ENCODE results near the gene TNIP1. TPM values are rescaled to one million over a fixed set of nuclear protein-coding genes. Genes with fewer than 3 reads are reported as not detected.

The TNIP1 gene
- total and polyA plus RNA-seq, 3 donors from 2014 or later, result 43.5 to 58.3 (median 48.4) TPM

DNA sequence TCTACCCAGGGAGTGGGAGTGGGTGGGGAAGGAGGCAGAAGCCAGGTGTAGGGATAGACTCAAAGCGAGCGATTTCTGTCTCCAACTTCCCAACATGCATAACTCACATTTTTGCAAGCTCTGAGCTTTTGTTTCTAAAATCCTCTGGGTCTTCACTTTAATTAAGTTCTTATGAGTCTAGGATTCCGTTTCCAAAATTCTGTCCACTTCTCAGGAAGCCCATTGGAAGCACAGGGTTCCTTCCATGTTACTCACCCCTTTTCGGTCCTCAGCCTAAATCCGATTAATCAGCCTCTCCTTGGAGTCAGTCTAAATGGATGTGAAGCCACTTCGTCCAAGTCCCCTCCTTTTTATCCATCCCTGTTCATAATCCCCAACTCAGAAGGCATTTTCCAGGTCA is 59.1 kb downstream of the TNIP1 start:
- no peak for TF ChIP-seq POLR2A (IDR thresholded peaks at IDR 0.05)
- H3K27ac ChIP-seq, result peak overlapping the region; percentile 75 to 85
- no peak for DNase-seq
- H3K4me1 ChIP-seq, result peaks cover 49% of the 10 kb centered on the region
- H3K4me3 ChIP-seq, result peak overlapping the region; percentile 70 to 76
- no peaks in the 10 kb centered on the region for H3K9me3 ChIP-seq
- WGBS, 2 donors, result 61 to 85% methylated on average over 6 of the region's 6 CpGs
- H3K27me3 ChIP-seq, result no peaks in the 10 kb centered on the region
- intact Hi-C loops (cut with DNase I; ENCODE audit: low total_unique reads), result no loop called here
- no peaks in the 10 kb centered on the region for H3K36me3 ChIP-seq (ENCODE audit: low read depth, missing control alignments)

DNA sequence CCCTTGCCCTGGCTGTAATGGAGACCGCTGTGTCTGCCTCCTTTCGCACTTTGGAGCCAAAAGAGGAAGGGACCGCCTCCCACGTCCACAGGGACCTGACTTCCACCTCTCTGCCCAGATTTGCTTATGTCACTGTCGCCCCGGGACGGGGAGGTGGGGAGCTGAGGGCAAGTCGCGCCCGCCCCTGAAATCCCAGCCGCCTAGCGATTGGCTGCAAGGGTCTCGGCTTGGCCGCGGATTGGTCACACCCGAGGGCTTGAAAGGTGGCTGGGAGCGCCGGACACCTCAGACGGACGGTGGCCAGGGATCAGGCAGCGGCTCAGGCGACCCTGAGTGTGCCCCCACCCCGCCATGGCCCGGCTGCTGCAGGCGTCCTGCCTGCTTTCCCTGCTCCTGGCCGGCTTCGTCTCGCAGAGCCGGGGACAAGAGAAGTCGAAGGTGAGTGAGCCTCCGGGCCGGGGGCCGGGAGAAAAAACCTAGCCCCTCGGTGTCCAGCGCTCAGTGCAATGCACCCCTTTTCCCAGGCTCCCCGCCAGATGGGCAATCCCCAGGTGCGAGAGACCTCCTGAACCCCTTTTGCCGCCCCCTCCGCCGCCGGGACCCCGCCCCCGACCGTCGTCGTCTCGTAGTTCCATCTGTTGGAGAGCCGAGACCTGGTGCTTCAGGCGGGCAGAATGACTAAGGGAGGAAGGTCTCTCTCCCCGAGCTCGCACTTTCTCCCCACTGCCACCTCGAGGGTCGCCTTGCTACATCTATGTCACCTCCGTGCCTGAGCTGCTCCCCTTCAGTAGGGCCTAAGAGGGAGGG is 60.3 kb downstream of the TNIP1 start, which contains the start of gene GPX3:
Gene GPX3 (plus strand): TSS at position 288 of the 807 bp plus-strand sequence. CDS start 64 bp downstream, at position 352.
- peak; percentile 41 for TF ChIP-seq POLR2A (IDR thresholded peaks at IDR 0.05)
- no peak for TF ChIP-seq CTCF (IDR thresholded peaks at IDR 0.05)
- WGBS, 2 donors, result 5 to 21% methylated on average over 4 to 54 of the region's 54 CpGs
- H3K4me1 ChIP-seq, result peaks cover 41% of the 10 kb centered on the region
- no peaks in the 10 kb centered on the region for H3K9me3 ChIP-seq
- H3K27me3 ChIP-seq, result no peaks in the 10 kb centered on the region
- no peaks in the 10 kb centered on the region for H3K36me3 ChIP-seq (ENCODE audit: low read depth, missing control alignments)
- intact Hi-C loops (cut with DNase I; ENCODE audit: low total_unique reads), result no loop called here
- peak within 1 kb of the TSS; percentile 75 to 85 for H3K27ac ChIP-seq
- H3K4me3 ChIP-seq, result peak within 1 kb of the TSS; percentile 70 to 76
- DNase-seq, result peak; percentile 95

DNA sequence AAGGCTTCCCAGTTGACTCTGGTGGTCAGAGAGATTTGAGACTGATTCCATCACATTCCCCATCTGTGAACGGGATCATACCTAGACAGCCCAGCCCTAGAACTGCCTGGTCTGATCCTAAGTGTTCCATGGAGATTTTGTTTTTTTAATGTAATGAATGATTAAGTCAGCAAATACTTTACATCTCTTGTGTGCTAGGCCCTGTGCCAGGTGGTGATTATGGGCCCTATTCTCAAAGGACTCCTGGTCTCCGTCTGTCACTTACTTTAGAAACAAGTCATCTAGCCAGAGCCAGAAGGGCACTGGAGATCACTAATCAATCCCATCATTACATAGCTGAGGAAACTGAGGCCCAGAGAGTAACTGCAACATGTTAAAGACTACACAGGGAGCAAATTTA is 61.5 kb downstream of the TNIP1 start:
- no peaks in the 10 kb centered on the region for H3K27me3 ChIP-seq
- no peak overlapping the region for H3K4me3 ChIP-seq
- no peaks in the 10 kb centered on the region for H3K9me3 ChIP-seq
- no peak for DNase-seq
- no peak for TF ChIP-seq CTCF (IDR thresholded peaks at IDR 0.05)
- TF ChIP-seq POLR2A (IDR thresholded peaks at IDR 0.05), result no peak
- peaks cover 35% of the 10 kb centered on the region for H3K4me1 ChIP-seq
- 82 to 87% methylated on average over 2 of the region's 2 CpGs for WGBS, 2 donors
- no peaks in the 10 kb centered on the region for H3K36me3 ChIP-seq (ENCODE audit: low read depth, missing control alignments)
- intact Hi-C loops (cut with DNase I; ENCODE audit: low total_unique reads), result no loop called here
- no peak overlapping the region for H3K27ac ChIP-seq

DNA sequence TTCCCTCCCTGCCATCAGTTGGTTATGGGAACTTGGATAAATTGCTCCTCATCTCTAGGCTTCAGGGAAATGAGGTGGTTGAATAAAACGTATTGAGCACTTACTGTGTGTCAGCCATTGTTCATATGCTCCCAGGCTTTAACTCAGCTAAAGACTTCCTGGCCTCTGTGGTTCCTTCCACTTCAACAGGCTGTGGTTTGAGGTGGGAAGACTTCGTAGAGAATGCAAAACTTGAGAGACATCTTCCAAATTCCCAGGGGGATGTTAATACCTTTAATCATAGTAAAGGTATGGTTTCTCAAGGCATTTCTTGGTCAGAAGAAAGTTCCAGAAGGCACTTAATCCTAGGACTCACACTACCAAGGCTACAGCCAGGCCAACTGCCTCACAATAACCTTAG is 62.0 kb downstream of the TNIP1 start:
- 94 to 97% methylated on average over 2 of the region's 2 CpGs for WGBS, 2 donors
- no peak for DNase-seq
- Histone ChIP-seq H3K4me3 (no peak overlapping the region), H3K36me3 (ENCODE audit: low read depth, missing control alignments) (no peaks in the 10 kb centered on the region), H3K4me1 (peaks cover 31% of the 10 kb centered on the region), H3K27me3 (no peaks in the 10 kb centered on the region), H3K9me3 (no peaks in the 10 kb centered on the region), H3K27ac (no peak overlapping the region)
- TF ChIP-seq CTCF (IDR thresholded peaks at IDR 0.05) (no peak), POLR2A (IDR thresholded peaks at IDR 0.05) (no peak)
- intact Hi-C loops (cut with DNase I; ENCODE audit: low total_unique reads), result no loop called here

GRCh38 chr5:151017897-151018296 is 62.9 kb downstream of the TNIP1 start:
- no peaks in the 10 kb centered on the region for H3K9me3 ChIP-seq
- 87 to 93% methylated on average over 2 of the region's 2 CpGs for WGBS, 2 donors
- H3K4me1 ChIP-seq, result peaks cover 21% of the 10 kb centered on the region
- DNase-seq, result no peak
- H3K27me3 ChIP-seq, result no peaks in the 10 kb centered on the region
- no peak overlapping the region for H3K4me3 ChIP-seq
- TF ChIP-seq POLR2A (IDR thresholded peaks at IDR 0.05) (no peak), CTCF (IDR thresholded peaks at IDR 0.05) (no peak)
- no peaks in the 10 kb centered on the region for H3K36me3 ChIP-seq (ENCODE audit: low read depth, missing control alignments)
- intact Hi-C loops (cut with DNase I; ENCODE audit: low total_unique reads), result no loop called here
- no peak overlapping the region for H3K27ac ChIP-seq

Data from testis (tissue), 3 donors.